Esophagus squamous epithelium (tissue), 5 donors: Measurements from ENCODE around the gene RPLP2. TPM values are rescaled to one million over a fixed set of nuclear protein-coding genes. Genes with fewer than 3 reads are reported as not detected.

Experiments used
- DNase-seq: peaks from one replicate; lab custom pipeline; 2025; lab: John Stamatoyannopoulos, UW
- H3K27ac ChIP-seq, 4 donors: fragments of 200-600 bp; sonication (generic); one replicate each; pipeline ENCODE4 v1.5.1; 2016 to 2019; ENCODE audit warnings: mild to moderate bottlenecking in 1 of 4
- H3K27me3 ChIP-seq, 4 donors: fragments of 200-600 bp; sonication (generic); 1 replicate in 3 of 4; 2 replicates in 1 of 4; pipeline versions ENCODE4 v1.5.1 to v1.6.0; 2017 to 2021; ENCODE audit warnings: antibody characterized with exemption in 1 of 4
- H3K36me3 ChIP-seq, 3 donors: fragments of 200-600 bp; sonication (generic); one replicate each; pipeline ENCODE4 v1.5.1; 2016 to 2019
- H3K4me1 ChIP-seq, 3 donors: fragments of 200-600 bp; sonication (generic); one replicate each; pipeline ENCODE4 v1.5.1; 2017 to 2019
- H3K4me3 ChIP-seq, 4 donors: fragments of 200-600 bp; sonication (generic); 1 replicate in 3 of 4; 2 replicates in 1 of 4; pipeline ENCODE4 v1.5.1; 2016 to 2019; ENCODE audit warnings: mild to moderate bottlenecking in 2 of 4, moderate library complexity in 1 of 4
- H3K9me3 ChIP-seq, 3 donors: fragments of 200-600 bp; sonication (generic); one replicate each; pipeline ENCODE4 v1.5.1; 2016 to 2019
- CTCF ChIP-seq, 6 experiments: fragments of 450-650 bp in 4 of 6; fragments of 200-600 bp in 2 of 6; sonication (generic) in 2 of 6; IDR thresholded peaks; one replicate each; pipeline ENCODE4 v1.5.1; 2016 to 2019; ENCODE audit warnings: antibody characterized with exemption in 6 of 6, mild to moderate bottlenecking in 4 of 6, moderate library complexity in 4 of 6
- POLR2A ChIP-seq, 4 donors: fragments of 450-650 bp; IDR thresholded peaks; one replicate each; pipeline ENCODE4 v1.6.1; 2017; ENCODE audit warnings: antibody characterized with exemption in 4 of 4, mild to moderate bottlenecking in 4 of 4, moderate library complexity in 3 of 4
- WGBS, 2 donors: methylation state at CpG; one replicate each; pipeline ENCODE4 v1.1.5; 2018; 5-methylcytosine and 5-hydroxymethylcytosine counted together
- intact Hi-C: fragments of 100-400 bp; cut with DNase I; formaldehyde crosslinking; loops from one replicate; pipeline ENCODE4 v1.15.0; 2022
- total RNA-seq, 4 donors: library from RNA; depleted of rRNA; stranded (reverse); fragments of >200 nt; gene quantifications; one replicate each; pipeline ENCODE4 v1.1.0, GENCODE V29; 2016
- donor health status: DM: yes; HTN: yes; CAD: no.

The RPLP2 gene
- total RNA-seq, 4 donors from 2014 or later: 232 to 871 (median 490) TPM

DNA sequence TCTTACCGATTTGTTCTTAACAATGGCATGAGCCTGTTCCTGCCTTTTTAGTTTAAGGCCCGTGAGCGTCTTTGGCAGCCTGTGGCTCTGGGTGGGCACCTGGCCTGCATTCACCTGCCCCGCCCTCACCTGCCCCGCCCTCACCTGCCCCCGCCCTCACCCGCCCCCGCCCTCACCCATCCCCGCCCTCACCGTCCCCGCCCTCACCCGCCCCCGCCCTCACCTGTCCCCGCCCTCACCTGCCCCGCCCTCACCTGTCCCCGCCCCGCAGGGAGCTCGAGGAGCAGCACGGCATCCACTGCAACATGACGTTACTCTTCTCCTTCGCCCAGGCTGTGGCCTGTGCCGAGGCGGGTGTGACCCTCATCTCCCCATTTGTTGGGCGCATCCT lies 46.7 kb upstream of the RPLP2 start:
- DNase-seq: no peak
- Histone ChIP-seq H3K27ac (peak overlapping the region; percentile 78 to 89 (median 86)), H3K36me3 (peaks cover 43 to 97% (median 67%) of the 10 kb centered on the region in 3 donors), H3K27me3 (no peaks in the 10 kb centered on the region), H3K4me3 (no peak overlapping the region), H3K9me3 (no peaks in the 10 kb centered on the region), H3K4me1 (peaks cover 0 to 36% (median 7%) of the 10 kb centered on the region in 3 donors)
- WGBS, 2 donors: 58 to 60% methylated on average over 2 of the region's 24 CpGs
- intact Hi-C loops: no loop called here
- TF ChIP-seq CTCF (IDR thresholded peaks at IDR 0.05) (no peak), POLR2A (IDR thresholded peaks at IDR 0.05) (no peak)

- intact Hi-C loops: no loop called here
- peak overlapping the region; percentile 78 to 89 (median 86) for H3K27ac ChIP-seq
- peak in 2 of 6 experiments; percentile 25 to 43 for TF ChIP-seq CTCF (IDR thresholded peaks at IDR 0.05)
- no peak for TF ChIP-seq POLR2A (IDR thresholded peaks at IDR 0.05)
- no peak for DNase-seq
- peaks cover 0 to 36% (median 7%) of the 10 kb centered on the region in 3 donors for H3K4me1 ChIP-seq
- H3K4me3 ChIP-seq: no peak overlapping the region
- H3K27me3 ChIP-seq: no peaks in the 10 kb centered on the region
- H3K36me3 ChIP-seq: peaks cover 40 to 97% (median 61%) of the 10 kb centered on the region in 3 donors
- no peaks in the 10 kb centered on the region for H3K9me3 ChIP-seq
- 73 to 79% methylated on average over 14 of the region's 22 CpGs for WGBS, 2 donors
Measured at GRCh38 chr11:763549-764321, 46.0 kb upstream of the RPLP2 start.

GRCh38 chr11:764322-765024 lies 45.3 kb upstream of the RPLP2 start:
- 88 to 90% methylated on average over 13 to 14 of the region's 18 CpGs for WGBS, 2 donors
- DNase-seq: no peak
- no peak overlapping the region for H3K4me3 ChIP-seq
- H3K27ac ChIP-seq: peak overlapping the region; percentile 25 to 89 (median 82)
- TF ChIP-seq CTCF (IDR thresholded peaks at IDR 0.05) (no peak), POLR2A (IDR thresholded peaks at IDR 0.05) (no peak)
- no peaks in the 10 kb centered on the region for H3K27me3 ChIP-seq
- intact Hi-C loops: no loop called here
- H3K4me1 ChIP-seq: peaks cover 0 to 36% (median 7%) of the 10 kb centered on the region in 3 donors
- H3K9me3 ChIP-seq: no peaks in the 10 kb centered on the region
- peaks cover 40 to 97% (median 54%) of the 10 kb centered on the region in 3 donors for H3K36me3 ChIP-seq

GRCh38 chr11:765025-765801 lies 44.6 kb upstream of the RPLP2 start:
- peaks cover 0 to 36% (median 7%) of the 10 kb centered on the region in 3 donors for H3K4me1 ChIP-seq
- H3K9me3 ChIP-seq: no peaks in the 10 kb centered on the region
- no peak overlapping the region for H3K4me3 ChIP-seq
- H3K27me3 ChIP-seq: no peaks in the 10 kb centered on the region
- H3K27ac ChIP-seq: peak overlapping the region in 3 of 4 donors; percentile 14 to 89 (median 25)
- DNase-seq: no peak
- intact Hi-C loops: no loop called here
- TF ChIP-seq CTCF (IDR thresholded peaks at IDR 0.05): peak; percentile 54 to 68 (median 62)
- TF ChIP-seq POLR2A (IDR thresholded peaks at IDR 0.05): no peak
- peaks cover 35 to 97% (median 52%) of the 10 kb centered on the region in 3 donors for H3K36me3 ChIP-seq
- 61 to 67% methylated on average over 12 to 13 of the region's 19 CpGs for WGBS, 2 donors
